CD14-positive monocyte (primary cell): ENCODE measurements around the gene SNX32. TPM values are rescaled to one million over a fixed set of nuclear protein-coding genes. Genes with fewer than 3 reads are reported as not detected.

ENCODE experiments used
- DNase-seq, 3 donors: peaks; one replicate each; pipeline ENCODE4 v3.0.0-alpha.2; 2011 to 2022
- H2AFZ ChIP-seq: 2 replicates; pipeline ENCODE4 v1.6.0; 2012; ENCODE audit warnings: mild to moderate bottlenecking, low read depth, low read length, inconsistent platforms; ENCODE audit not compliant: insufficient read depth, poor library complexity, severe bottlenecking
- H3K27ac ChIP-seq, 2 donors: 1 replicate in 1 of 2; 2 replicates in 1 of 2; pipeline ENCODE4 v1.5.1; 2012 to 2013; ENCODE audit warnings: low read length in 2 of 2, control low read depth in 1 of 2, inconsistent platforms in 1 of 2, low read depth in 1 of 2, mild to moderate bottlenecking in 1 of 2
- H3K27me3 ChIP-seq, 2 donors: one replicate each; pipeline versions ENCODE4 v1.6.0 to v1.6.1; 2011 to 2013; ENCODE audit warnings: low read length in 2 of 2; ENCODE audit not compliant: control insufficient read depth in 2 of 2, insufficient read depth in 2 of 2
- H3K36me3 ChIP-seq, 2 donors: replicated peaks in 1 of 2; 1 replicate in 1 of 2; 2 replicates in 1 of 2; pipeline versions ENCODE4 v1.5.1 to v1.6.1; 2012 to 2013; ENCODE audit warnings: low read length in 2 of 2, control low read depth in 1 of 2, inconsistent platforms in 1 of 2, mild to moderate bottlenecking in 1 of 2; ENCODE audit not compliant: insufficient read depth in 2 of 2, control insufficient read depth in 1 of 2
- H3K4me1 ChIP-seq, 2 donors: 1 replicate in 1 of 2; 2 replicates in 1 of 2; pipeline versions ENCODE4 v1.5.1 to v1.6.1; 2012 to 2013; ENCODE audit warnings: low read length in 2 of 2, control low read depth in 1 of 2, inconsistent platforms in 1 of 2, mild to moderate bottlenecking in 1 of 2, moderate library complexity in 1 of 2; ENCODE audit not compliant: insufficient read depth in 2 of 2, control insufficient read depth in 1 of 2
- H3K4me2 ChIP-seq: replicated peaks from 2 replicates; pipeline ENCODE3; 2012; ENCODE audit warnings: low read length, moderate library complexity, mild to moderate bottlenecking; ENCODE audit not compliant: poor library complexity, severe bottlenecking; ENCODE audit errors: extremely low read depth
- H3K4me3 ChIP-seq, 3 experiments: fragments of 200-600 bp in 1 of 3; sonication (generic) in 1 of 3; replicated peaks in 1 of 3; 1 replicate in 2 of 3; 2 replicates in 1 of 3; pipeline ENCODE4 v1.5.1; 2011 to 2013; ENCODE audit warnings: low read length in 3 of 3, mild to moderate bottlenecking in 3 of 3, control low read depth in 2 of 3, low read depth in 2 of 3, inconsistent platforms in 1 of 3, moderate library complexity in 1 of 3
- H3K79me2 ChIP-seq: 2 replicates; pipeline ENCODE4 v1.6.0; 2012; ENCODE audit warnings: mild to moderate bottlenecking, control low read depth, inconsistent platforms, low read length, moderate library complexity; ENCODE audit not compliant: insufficient read depth
- H3K9ac ChIP-seq: 2 replicates; pipeline ENCODE4 v1.6.0; 2017; ENCODE audit warnings: low read length, mild to moderate bottlenecking; ENCODE audit not compliant: insufficient read depth, poor library complexity, severe bottlenecking
- H3K9me3 ChIP-seq, 2 donors: replicated peaks in 1 of 2; 1 replicate in 1 of 2; 2 replicates in 1 of 2; pipeline versions ENCODE4 v1.5.1 to v1.6.1; 2012 to 2013; ENCODE audit warnings: low read length in 2 of 2, control low read depth in 1 of 2; ENCODE audit not compliant: control insufficient read depth in 1 of 2, insufficient read depth in 1 of 2
- H4K20me1 ChIP-seq: 2 replicates; pipeline ENCODE4 v1.6.0; 2012; ENCODE audit warnings: mild to moderate bottlenecking, low read length, control low read depth, moderate library complexity; ENCODE audit not compliant: insufficient read depth
- H3K27ac Mint-ChIP-seq, 7 donors: one replicate each; pipeline ENCODE4 v1.8.0; 2020; ENCODE audit warnings: mild to moderate bottlenecking in 7 of 7, mixed read lengths in 7 of 7, moderate library complexity in 6 of 7, inconsistent platforms in 2 of 7
- H3K27me3 Mint-ChIP-seq, 3 donors: one replicate each; pipeline ENCODE4 v1.8.0; 2021 to 2022; ENCODE audit warnings: low read depth in 3 of 3, mild to moderate bottlenecking in 3 of 3, mixed read lengths in 3 of 3, moderate library complexity in 3 of 3, inconsistent platforms in 1 of 3
- H3K36me3 Mint-ChIP-seq, 2 donors: one replicate each; pipeline ENCODE4 v1.8.0; 2020; ENCODE audit warnings: mixed read lengths in 2 of 2, inconsistent platforms in 1 of 2, mild to moderate bottlenecking in 1 of 2
- H3K4me1 Mint-ChIP-seq: one replicate; pipeline ENCODE4 v1.8.0; 2020; ENCODE audit warnings: mild to moderate bottlenecking, mixed read lengths
- H3K4me3 Mint-ChIP-seq, 2 donors: one replicate each; pipeline ENCODE4 v1.8.0; 2020; ENCODE audit warnings: mild to moderate bottlenecking in 2 of 2, mixed read lengths in 2 of 2, moderate library complexity in 1 of 2
- H3K9me3 Mint-ChIP-seq, 7 donors: one replicate each; pipeline ENCODE4 v1.8.0; 2020 to 2022; ENCODE audit warnings: mixed read lengths in 7 of 7, mild to moderate bottlenecking in 6 of 7, moderate library complexity in 6 of 7, inconsistent platforms in 2 of 7
- CTCF ChIP-seq: fragments of 200-600 bp; IDR thresholded peaks from one replicate; pipeline ENCODE4 v1.8.0; 2022; ENCODE audit warnings: antibody characterized with exemption, mild to moderate bottlenecking
- WGBS: methylation state at CpG from one replicate; pipeline ENCODE4 v1.1.5; 2013; ENCODE audit warnings: missing lambda C conversion rate; ENCODE audit not compliant: insufficient coverage; 5-methylcytosine and 5-hydroxymethylcytosine counted together
- intact Hi-C, 2 donors: fragments of 100-400 bp; cut with micrococcal nuclease; formaldehyde crosslinking; loops; one replicate each; pipeline versions ENCODE4 v1.15.0 to v1.15.1; 2023
- polyA plus RNA-seq, 3 donors: library from polyadenylated mRNA; depleted of rRNA in 1 of 3; unstranded in 2 of 3; stranded (reverse) in 1 of 3; fragments of 300-500 nt in 2 of 3; fragments of >200 nt in 1 of 3; fragmentation: Illumina TruSeq in 2 of 3; gene quantifications; 1 replicate in 2 of 3; 2 replicates in 1 of 3; pipeline ENCODE4 v1.2.3, GENCODE V29; 2012 to 2021

The SNX32 gene
- polyA plus RNA-seq, 3 donors: 0.07 to 0.40 (median 0.12) TPM

- peak within 1 kb of the TSS; percentile 96 for H3K4me2 ChIP-seq
- peaks cover 75% of the 10 kb centered on the region for H3K79me2 ChIP-seq
- H4K20me1 ChIP-seq: peaks cover 68% of the 10 kb centered on the region
- H3K36me3 ChIP-seq: peaks cover 42 to 51% of the 10 kb centered on the region in 2 donors
- under 1% methylated on average over 85 of the region's 92 CpGs for WGBS
- H3K9me3 ChIP-seq: no peaks in the 10 kb centered on the region
- Mint-ChIP-seq H3K27me3 (peaks cover 0 to 2% (median 1%) of the 10 kb centered on the region in 3 donors), H3K36me3 (peaks cover 43 to 54% of the 10 kb centered on the region in 2 donors), H3K9me3 (peaks cover 0 to 5% (median 0%) of the 10 kb centered on the region in 7 donors), H3K4me1 (peaks cover 56% of the 10 kb centered on the region), H3K4me3 (peak within 1 kb of the TSS; percentile 94 to 96), H3K27ac (peak within 1 kb of the TSS; percentile 89 to 99 (median 96))
- peak within 1 kb of the TSS; percentile 87 for H2AFZ ChIP-seq
- H3K27ac ChIP-seq: peak within 1 kb of the TSS; percentile 93 to 95
- peak within 1 kb of the TSS; percentile 86 for H3K9ac ChIP-seq
- peaks cover 41 to 56% of the 10 kb centered on the region in 2 donors for H3K4me1 ChIP-seq
- DNase-seq: peak; percentile 95 to 97 (median 96)
- intact Hi-C loops: loop anchor here in 1 of 2 donors (2.0 kb wide), 1 partner anchor 15 kb away; the partner anchor contains the start of gene EFEMP2
- H3K4me3 ChIP-seq: peak within 1 kb of the TSS; percentile 76 to 98 (median 92)
- no peaks in the 10 kb centered on the region for H3K27me3 ChIP-seq
- TF ChIP-seq CTCF: no peak
Measured at GRCh38 chr11:65857853-65858680, 24.3 kb downstream of the SNX32 start, which contains the start of gene CFL1. CFL1 (minus strand) TSS chr11:65858180; CDS start chr11:65858099, 81 bp downstream.

GRCh38 chr11:65858681-65859087, 24.9 kb downstream of the SNX32 start:
- peak overlapping the region; percentile 87 for H2AFZ ChIP-seq
- no peaks in the 10 kb centered on the region for H3K9me3 ChIP-seq
- Mint-ChIP-seq H3K27me3 (peaks cover 0 to 2% (median 1%) of the 10 kb centered on the region in 3 donors), H3K4me1 (peaks cover 54% of the 10 kb centered on the region), H3K9me3 (peaks cover 0 to 5% (median 0%) of the 10 kb centered on the region in 7 donors), H3K4me3 (peak overlapping the region; percentile 91 to 96), H3K27ac (peak overlapping the region; percentile 89 to 99 (median 96)), H3K36me3 (peaks cover 42 to 54% of the 10 kb centered on the region in 2 donors)
- H4K20me1 ChIP-seq: peaks cover 68% of the 10 kb centered on the region
- peaks cover 41 to 56% of the 10 kb centered on the region in 2 donors for H3K4me1 ChIP-seq
- no peak for TF ChIP-seq CTCF
- intact Hi-C loops: loop anchor here in 1 of 2 donors (2.0 kb wide), 1 partner anchor 14 kb away; the partner anchor contains the start of gene EFEMP2
- peaks cover 42 to 51% of the 10 kb centered on the region in 2 donors for H3K36me3 ChIP-seq
- peak overlapping the region; percentile 96 for H3K4me2 ChIP-seq
- WGBS: 1% methylated on average over 5 of the region's 10 CpGs
- H3K4me3 ChIP-seq: peak overlapping the region; percentile 59 to 98 (median 92)
- H3K27ac ChIP-seq: peak overlapping the region; percentile 86 to 95
- DNase-seq: no peak
- no peak overlapping the region for H3K9ac ChIP-seq
- H3K27me3 ChIP-seq: no peaks in the 10 kb centered on the region
- peaks cover 74% of the 10 kb centered on the region for H3K79me2 ChIP-seq
